Upper lobe of left lung (tissue), 4 donors: ENCODE measurements around the gene POLR2J.

ENCODE experiments used
- CTCF ChIP-seq, 6 experiments: fragments of 450-650 bp in 4 of 6; fragments of 200-600 bp in 2 of 6; sonication (generic) in 2 of 6; IDR thresholded peaks; one replicate each; pipeline ENCODE4 v1.5.1; 2016 to 2019; ENCODE audit warnings: antibody characterized with exemption in 6 of 6
- POLR2A ChIP-seq, 4 donors: fragments of 450-650 bp; IDR thresholded peaks; one replicate each; pipeline ENCODE4 v1.5.1; 2016 to 2017; ENCODE audit warnings: antibody characterized with exemption in 4 of 4, mild to moderate bottlenecking in 2 of 4

- TF ChIP-seq CTCF (IDR thresholded peaks at IDR 0.05) = no peak
- no peak for TF ChIP-seq POLR2A (IDR thresholded peaks at IDR 0.05)
Observed at GRCh38 chr7:102453319-102453718, 25.4 kb downstream of the POLR2J start.
